Stromal cell of bone marrow (primary cell): ENCODE measurements around the gene BCL2L14.
"Not testable (repeated sequence)": the region's sequence is repeated elsewhere in the genome, so short reads cannot be mapped to it uniquely, and the experiment has no call there.

ENCODE experiments used
- DNase-seq: peaks from one replicate; pipeline ENCODE4 v3.0.0-alpha.2; 2012; ENCODE audit warnings: low read depth

The BCL2L14 gene

GRCh38 chr12:12108441-12109058, 37.8 kb downstream of the BCL2L14 start:
- no peak for DNase-seq

GRCh38 chr12:12110923-12111555, 40.3 kb downstream of the BCL2L14 start:
- not testable (repeated sequence) for DNase-seq

- DNase-seq, result no peak
These were observed 44.8 kb downstream of the BCL2L14 start for GRCh38 chr12:12115514-12115913.

- no peak for DNase-seq
These were observed 45.9 kb downstream of the BCL2L14 start for GRCh38 chr12:12116677-12117076.

GRCh38 chr12:12121061-12121460, 50.3 kb downstream of the BCL2L14 start:
- DNase-seq, result no peak

GRCh38 chr12:12123036-12123604, 52.4 kb downstream of the BCL2L14 start:
- no peak for DNase-seq

GRCh38 chr12:12126551-12126950, 55.8 kb downstream of the BCL2L14 start:
- DNase-seq, result no peak

- DNase-seq, result no peak
These were observed 56.6 kb downstream of the BCL2L14 start for GRCh38 chr12:12127304-12127703.

GRCh38 chr12:12128670-12129069, 57.9 kb downstream of the BCL2L14 start:
- DNase-seq, result no peak

GRCh38 chr12:12133259-12133658, 62.5 kb downstream of the BCL2L14 start:
- no peak for DNase-seq

GRCh38 chr12:12133785-12134184, 63.0 kb downstream of the BCL2L14 start:
- DNase-seq, result no peak

- no peak for DNase-seq
These were observed 67.7 kb downstream of the BCL2L14 start for GRCh38 chr12:12138203-12139154.

GRCh38 chr12:12141000-12141399, 70.3 kb downstream of the BCL2L14 start:
- no peak for DNase-seq

- DNase-seq, result not testable (repeated sequence)
These were observed 73.8 kb downstream of the BCL2L14 start for GRCh38 chr12:12144531-12144930.

- no peak for DNase-seq
These were observed 76.4 kb downstream of the BCL2L14 start for GRCh38 chr12:12147111-12147510.
